Measurements from ENCODE around the gene XYLT1. TPM values are rescaled to one million over a fixed set of nuclear protein-coding genes. Genes with fewer than 3 reads are reported as not detected.

XYLT1 gene
- total RNA-seq, 1 experiment from 2014 or later = 12.5 TPM

- POLR2A ChIA-PET = no interaction called here
- Mint-ChIP-seq H3K9me3 (ENCODE audit: unreplicated experiment) (peaks cover 10% of the 10 kb centered on the region), H3K4me3 (ENCODE audit: unreplicated experiment) (no peak overlapping the region), H3K4me1 (ENCODE audit: low read depth, unreplicated experiment) (no peaks in the 10 kb centered on the region), H3K27me3 (ENCODE audit: insufficient read depth, unreplicated experiment) (no peaks in the 10 kb centered on the region), H3K27ac (ENCODE audit: unreplicated experiment) (no peak overlapping the region), H3K36me3 (ENCODE audit: insufficient read depth, unreplicated experiment) (peaks cover 9% of the 10 kb centered on the region)
- BruUV-seq (replicated peaks) = no TSS peak
- Histone ChIP-seq H3K9me3 (no peaks in the 10 kb centered on the region), H3K4me3 (ENCODE audit: low read depth, low read length) (no peak overlapping the region), H3K4me1 (no peaks in the 10 kb centered on the region), H3K27me3 (replicated peaks; ENCODE audit: control insufficient read depth, insufficient read depth, low read length) (no peaks in the 10 kb centered on the region), H3K36me3 (ENCODE audit: control insufficient read depth, insufficient read depth, low read length) (no peaks in the 10 kb centered on the region)
- intact Hi-C loops (cut with micrococcal nuclease; ENCODE audit: unreplicated experiment) = no loop called here
- CTCF ChIA-PET = no interaction called here
- TF ChIP-seq, protein P1, sequence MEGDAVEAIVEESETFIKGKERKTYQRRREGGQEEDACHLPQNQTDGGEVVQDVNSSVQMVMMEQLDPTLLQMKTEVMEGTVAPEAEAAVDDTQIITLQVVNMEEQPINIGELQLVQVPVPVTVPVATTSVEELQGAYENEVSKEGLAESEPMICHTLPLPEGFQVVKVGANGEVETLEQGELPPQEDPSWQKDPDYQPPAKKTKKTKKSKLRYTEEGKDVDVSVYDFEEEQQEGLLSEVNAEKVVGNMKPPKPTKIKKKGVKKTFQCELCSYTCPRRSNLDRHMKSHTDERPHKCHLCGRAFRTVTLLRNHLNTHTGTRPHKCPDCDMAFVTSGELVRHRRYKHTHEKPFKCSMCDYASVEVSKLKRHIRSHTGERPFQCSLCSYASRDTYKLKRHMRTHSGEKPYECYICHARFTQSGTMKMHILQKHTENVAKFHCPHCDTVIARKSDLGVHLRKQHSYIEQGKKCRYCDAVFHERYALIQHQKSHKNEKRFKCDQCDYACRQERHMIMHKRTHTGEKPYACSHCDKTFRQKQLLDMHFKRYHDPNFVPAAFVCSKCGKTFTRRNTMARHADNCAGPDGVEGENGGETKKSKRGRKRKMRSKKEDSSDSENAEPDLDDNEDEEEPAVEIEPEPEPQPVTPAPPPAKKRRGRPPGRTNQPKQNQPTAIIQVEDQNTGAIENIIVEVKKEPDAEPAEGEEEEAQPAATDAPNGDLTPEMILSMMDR (IDR thresholded peaks at IDR 0.05; ENCODE audit: insufficient read depth in 1 of 2, low read depth in 1 of 2, low read length in 1 of 2, severe bottlenecking in 1 of 2, unreplicated experiment in 1 of 2) = no peak
- DNase-seq = no peak
Measured at GRCh38 chr16:17238285-17239028, 232.3 kb downstream of the XYLT1 start.

DNA sequence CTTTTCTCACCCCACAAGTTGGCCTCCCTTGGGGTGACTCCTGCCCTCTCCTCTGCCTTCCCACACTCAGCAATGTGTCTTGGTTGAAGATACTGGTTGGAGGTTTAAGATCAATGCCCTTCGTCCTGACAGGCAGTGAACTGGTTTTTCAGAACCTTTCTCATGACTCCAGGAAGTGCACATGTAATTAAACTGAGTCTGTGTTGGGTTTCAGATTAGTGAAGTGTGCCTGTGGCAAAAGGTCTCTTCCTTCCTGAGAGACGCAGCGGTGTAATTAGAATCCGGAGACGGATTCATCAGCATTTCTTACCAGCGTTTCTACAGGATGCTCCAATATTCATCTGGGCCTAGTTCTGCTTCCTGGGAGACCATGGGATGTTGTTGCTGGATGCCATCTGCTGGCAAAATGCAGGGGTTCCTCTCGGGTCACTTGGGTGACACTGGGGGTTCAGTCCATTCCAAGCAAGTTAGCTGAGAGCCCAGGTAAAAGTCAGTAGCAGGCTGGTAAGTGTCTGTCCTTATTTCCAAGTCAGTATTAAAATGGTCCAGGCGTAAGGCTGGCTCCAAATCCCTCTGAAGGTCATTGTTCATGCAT lies 233.3 kb downstream of the XYLT1 start:
- H3K9me3 Mint-ChIP-seq (ENCODE audit: unreplicated experiment) = peaks cover 10% of the 10 kb centered on the region

GRCh38 chr16:17235147-17235815 lies 235.5 kb downstream of the XYLT1 start:
- H3K4me3 Mint-ChIP-seq (ENCODE audit: unreplicated experiment) = no peak overlapping the region
- intact Hi-C loops (cut with micrococcal nuclease; ENCODE audit: unreplicated experiment) = no loop called here
- H3K27ac Mint-ChIP-seq (ENCODE audit: unreplicated experiment) = no peak overlapping the region
- ChIA-PET CTCF (interaction anchor here (0.6 kb wide), 2 partner anchors 1533 to 1777 kb away, joined by 5 read pairs; no protein-coding TSS in a partner anchor), POLR2A (no interaction called here)
- H3K36me3 Mint-ChIP-seq (ENCODE audit: insufficient read depth, unreplicated experiment) = no peaks in the 10 kb centered on the region
- DNase-seq = no peak
- Histone ChIP-seq H3K36me3 (ENCODE audit: control insufficient read depth, insufficient read depth, low read length) (no peaks in the 10 kb centered on the region), H3K4me3 (ENCODE audit: low read depth, low read length) (no peak overlapping the region), H3K9me3 (no peaks in the 10 kb centered on the region), H3K27me3 (replicated peaks; ENCODE audit: control insufficient read depth, insufficient read depth, low read length) (no peaks in the 10 kb centered on the region), H3K4me1 (no peaks in the 10 kb centered on the region)
- no peaks in the 10 kb centered on the region for H3K27me3 Mint-ChIP-seq (ENCODE audit: insufficient read depth, unreplicated experiment)
- no peaks in the 10 kb centered on the region for H3K4me1 Mint-ChIP-seq (ENCODE audit: low read depth, unreplicated experiment)
- no TSS peak for BruUV-seq (replicated peaks)
- H3K9me3 Mint-ChIP-seq (ENCODE audit: unreplicated experiment) = peaks cover 10% of the 10 kb centered on the region
- TF ChIP-seq, protein P1 (IDR thresholded peaks at IDR 0.05; ENCODE audit: insufficient read depth in 1 of 2, low read depth in 1 of 2, low read length in 1 of 2, severe bottlenecking in 1 of 2, unreplicated experiment in 1 of 2) = no peak

More for the DNA sequence above, 233.3 kb downstream of the XYLT1 start:
- Histone ChIP-seq H3K9me3 (no peaks in the 10 kb centered on the region), H3K4me1 (no peaks in the 10 kb centered on the region), H3K27me3 (replicated peaks; ENCODE audit: control insufficient read depth, insufficient read depth, low read length) (no peaks in the 10 kb centered on the region), H3K36me3 (ENCODE audit: control insufficient read depth, insufficient read depth, low read length) (no peaks in the 10 kb centered on the region), H3K4me3 (ENCODE audit: low read depth, low read length) (no peak overlapping the region)
- Mint-ChIP-seq H3K4me3 (ENCODE audit: unreplicated experiment) (no peak overlapping the region), H3K4me1 (ENCODE audit: low read depth, unreplicated experiment) (no peaks in the 10 kb centered on the region), H3K36me3 (ENCODE audit: insufficient read depth, unreplicated experiment) (peaks cover 5% of the 10 kb centered on the region), H3K27ac (ENCODE audit: unreplicated experiment) (no peak overlapping the region), H3K27me3 (ENCODE audit: insufficient read depth, unreplicated experiment) (no peaks in the 10 kb centered on the region)
- intact Hi-C loops (cut with micrococcal nuclease; ENCODE audit: unreplicated experiment) = no loop called here
- BruUV-seq (replicated peaks) = no TSS peak
- POLR2A ChIA-PET = no interaction called here
- TF ChIP-seq, protein P1 (IDR thresholded peaks at IDR 0.05; ENCODE audit: insufficient read depth in 1 of 2, low read depth in 1 of 2, low read length in 1 of 2, severe bottlenecking in 1 of 2, unreplicated experiment in 1 of 2) = no peak
- CTCF ChIA-PET = no interaction called here
- DNase-seq = no peak
